CD4-positive, alpha-beta T cell treated with Interleukin-10 for 1 hour (primary cell): ENCODE measurements around the gene CDC14A.

Experiments
- DNase-seq: peaks from one replicate; pipeline ENCODE4 v3.0.0-alpha.2; 2020

CDC14A gene

GRCh38 chr1:100542285-100542684, 190.0 kb downstream of the CDC14A start:
- DNase-seq: no peak

GRCh38 chr1:100543640-100544039, 191.3 kb downstream of the CDC14A start:
- peak; percentile 55 for DNase-seq

GRCh38 chr1:100544791-100545190, 192.5 kb downstream of the CDC14A start:
- DNase-seq: no peak

GRCh38 chr1:100545855-100546254, 193.5 kb downstream of the CDC14A start:
- DNase-seq: no peak

GRCh38 chr1:100552031-100552430, 199.7 kb downstream of the CDC14A start:
- no peak for DNase-seq

GRCh38 chr1:100552922-100553321, 200.6 kb downstream of the CDC14A start:
- no peak for DNase-seq

- no peak for DNase-seq
These were observed 203.9 kb downstream of the CDC14A start for GRCh38 chr1:100556181-100556580.

- DNase-seq: no peak
These were observed 204.8 kb downstream of the CDC14A start for GRCh38 chr1:100556925-100557605.

- DNase-seq: no peak
These were observed 205.3 kb downstream of the CDC14A start for GRCh38 chr1:100557606-100557953.

GRCh38 chr1:100565533-100565932, 213.2 kb downstream of the CDC14A start:
- DNase-seq: no peak

- DNase-seq: no peak
These were observed 213.8 kb downstream of the CDC14A start for GRCh38 chr1:100565937-100566699.

- no peak for DNase-seq
These were observed 214.8 kb downstream of the CDC14A start for GRCh38 chr1:100567062-100567461.
